IMR-90 (cell line): ENCODE data around the gene PTPRG.

Experiments
- CEBPB ChIP-seq: IDR thresholded peaks from 2 replicates; pipeline ENCODE4 v1.6.1; 2012; ENCODE audit warnings: low read depth, low read length, improper control_type of control experiment
- FOS ChIP-seq: fragments of 150-350 bp; IDR thresholded peaks from 2 replicates; pipeline ENCODE4 v1.6.1; 2016; ENCODE audit warnings: low read depth, low read length
- POLR2A ChIP-seq: IDR thresholded peaks from 2 replicates; pipeline ENCODE4 v1.6.1; 2012; ENCODE audit warnings: mild to moderate bottlenecking, low read depth, low read length
- RFX5 ChIP-seq: IDR thresholded peaks from 2 replicates; pipeline ENCODE4 v1.8.0; 2012; ENCODE audit warnings: low read depth, mild to moderate bottlenecking, low read length, moderate library complexity
- USF2 ChIP-seq: fragments of 150-350 bp; IDR thresholded peaks from 2 replicates; pipeline ENCODE4 v1.6.1; 2017; ENCODE audit warnings: mild to moderate bottlenecking, antibody characterized with exemption, low read length, low read depth
- TF ChIP-seq, protein P1 (sequence below): conservative IDR thresholded peaks from 2 replicates; pipeline ENCODE4 v1.5.1; 2012; ENCODE audit warnings: mild to moderate bottlenecking, low read depth, low read length, improper control_type of control experiment

DNA sequence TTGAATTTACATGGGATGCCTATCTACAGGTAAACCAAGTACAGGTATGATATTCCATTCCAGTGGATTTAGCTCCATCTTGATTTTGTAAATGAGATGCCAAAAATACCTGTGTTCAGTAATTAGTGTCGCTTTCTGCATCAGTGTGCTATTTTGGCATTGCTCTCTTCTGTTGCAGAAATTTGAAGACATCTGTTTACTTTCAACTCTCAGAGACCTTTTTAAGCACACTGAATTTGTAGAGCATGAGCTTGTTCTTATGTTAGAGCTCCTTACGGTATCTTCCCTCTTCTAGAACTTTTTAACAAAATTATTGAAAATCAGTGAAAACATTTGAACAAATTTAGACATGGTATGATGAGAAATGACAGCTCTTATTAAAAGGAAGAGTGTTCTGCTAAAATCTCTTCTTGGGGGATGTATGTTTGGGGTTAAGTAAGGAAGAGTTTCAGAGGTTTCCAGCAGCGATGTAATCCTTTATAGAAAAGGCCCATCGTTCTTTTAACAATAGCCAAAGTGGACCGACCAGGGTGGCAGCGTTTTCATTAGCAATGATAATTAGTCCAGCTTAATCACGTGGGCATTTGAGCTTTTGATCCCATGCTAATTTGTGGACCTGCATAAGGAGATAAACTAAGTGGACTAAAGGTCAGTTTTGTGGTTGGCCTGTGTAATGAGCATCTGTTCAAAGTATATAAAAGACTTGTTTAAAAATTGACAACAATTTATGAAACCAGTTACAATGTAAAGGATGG lies 385.4 kb downstream of the PTPRG start:
- TF ChIP-seq, protein P1, sequence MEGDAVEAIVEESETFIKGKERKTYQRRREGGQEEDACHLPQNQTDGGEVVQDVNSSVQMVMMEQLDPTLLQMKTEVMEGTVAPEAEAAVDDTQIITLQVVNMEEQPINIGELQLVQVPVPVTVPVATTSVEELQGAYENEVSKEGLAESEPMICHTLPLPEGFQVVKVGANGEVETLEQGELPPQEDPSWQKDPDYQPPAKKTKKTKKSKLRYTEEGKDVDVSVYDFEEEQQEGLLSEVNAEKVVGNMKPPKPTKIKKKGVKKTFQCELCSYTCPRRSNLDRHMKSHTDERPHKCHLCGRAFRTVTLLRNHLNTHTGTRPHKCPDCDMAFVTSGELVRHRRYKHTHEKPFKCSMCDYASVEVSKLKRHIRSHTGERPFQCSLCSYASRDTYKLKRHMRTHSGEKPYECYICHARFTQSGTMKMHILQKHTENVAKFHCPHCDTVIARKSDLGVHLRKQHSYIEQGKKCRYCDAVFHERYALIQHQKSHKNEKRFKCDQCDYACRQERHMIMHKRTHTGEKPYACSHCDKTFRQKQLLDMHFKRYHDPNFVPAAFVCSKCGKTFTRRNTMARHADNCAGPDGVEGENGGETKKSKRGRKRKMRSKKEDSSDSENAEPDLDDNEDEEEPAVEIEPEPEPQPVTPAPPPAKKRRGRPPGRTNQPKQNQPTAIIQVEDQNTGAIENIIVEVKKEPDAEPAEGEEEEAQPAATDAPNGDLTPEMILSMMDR = no peak
- no peak for TF ChIP-seq POLR2A
- TF ChIP-seq CEBPB = no peak
- TF ChIP-seq FOS = no peak
- no peak for TF ChIP-seq RFX5
- no peak for TF ChIP-seq USF2
